Measurements from ENCODE around the gene TCTA. TPM values are rescaled to one million over a fixed set of nuclear protein-coding genes. Genes with fewer than 3 reads are reported as not detected.
A peak's percentile ranks its signal among the peaks of the same experiment; 100 is the strongest.

The TCTA gene
- total RNA-seq, 2 experiments from 2014 or later = 27.7 to 28.0 TPM

DNA sequence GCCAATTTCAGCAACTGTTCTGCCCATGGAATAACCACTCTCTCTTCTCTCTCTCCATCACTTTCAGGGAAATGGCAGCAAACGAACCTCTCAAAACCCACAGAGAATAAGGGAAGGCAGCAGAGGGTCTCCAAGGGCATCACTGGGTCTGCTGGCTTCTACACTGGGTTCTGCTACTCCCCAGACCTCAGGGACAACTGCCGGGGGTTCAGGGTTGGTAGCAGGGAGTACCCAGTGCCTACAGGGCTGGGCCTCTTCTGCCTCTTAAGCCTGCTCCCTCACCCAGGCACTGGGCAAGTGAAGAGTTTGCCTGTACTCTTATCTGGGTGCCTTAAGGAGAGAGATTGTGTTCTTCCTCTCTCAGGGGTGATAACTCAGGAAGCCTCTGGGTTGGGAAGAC is 2.5 kb downstream of the TCTA start:
- Mint-ChIP-seq H3K36me3 (peaks cover 41% of the 10 kb centered on the region), H3K27me3 (no peaks in the 10 kb centered on the region), H3K4me3 (no peak overlapping the region), H3K4me1 (peaks cover 59% of the 10 kb centered on the region), H3K9me3 (ENCODE audit: low read depth) (no peaks in the 10 kb centered on the region), H3K27ac (peak overlapping the region; percentile 97)
- CTCF ChIA-PET = interaction anchor here (0.7 to 4.2 kb wide), 6 partner anchors 14 to 75 kb away, joined by 4 to 43 read pairs (median 16); partner anchors contain the start of genes NICN1 and USP4
- no peak for ATAC-seq
- no peak for DNase-seq

DNA sequence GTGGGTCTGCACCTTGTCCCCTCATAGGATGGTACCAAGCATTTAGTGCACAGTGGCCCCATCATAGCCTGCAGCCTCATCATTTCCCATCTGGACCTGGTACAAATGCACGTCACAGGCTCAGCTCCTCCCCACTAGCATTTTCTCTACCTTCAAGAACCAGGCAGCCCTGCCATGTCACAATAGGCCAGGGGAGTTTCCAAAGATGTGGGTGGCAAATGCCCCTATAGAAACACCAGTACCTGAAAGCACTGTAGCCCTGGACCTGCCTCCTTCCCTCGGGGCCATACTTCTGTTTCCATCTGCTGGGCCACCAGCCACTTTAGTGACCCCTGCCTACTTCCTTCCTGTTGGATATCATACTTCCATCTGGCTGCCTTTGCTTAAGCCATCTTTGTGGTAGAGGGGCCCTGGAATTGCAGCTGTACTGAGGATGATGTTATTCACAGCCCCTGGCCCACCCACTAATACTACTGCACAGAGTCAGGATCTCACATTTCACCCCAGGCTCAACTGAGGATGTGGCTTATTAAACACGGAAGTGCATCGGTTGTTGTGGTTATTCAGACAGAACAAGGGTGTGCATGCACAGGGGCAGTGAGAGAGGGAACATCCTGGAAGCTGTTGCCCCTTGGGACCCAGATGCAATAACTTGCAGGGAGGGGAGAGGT is 3.8 kb downstream of the TCTA start:
- Mint-ChIP-seq H3K27me3 (no peaks in the 10 kb centered on the region), H3K4me3 (peak overlapping the region; percentile 54), H3K9me3 (ENCODE audit: low read depth) (no peaks in the 10 kb centered on the region), H3K36me3 (peaks cover 35% of the 10 kb centered on the region), H3K27ac (peak overlapping the region; percentile 97), H3K4me1 (peaks cover 58% of the 10 kb centered on the region)
- DNase-seq (peak; percentile 86), ATAC-seq (peak; percentile 20)
- CTCF ChIA-PET = interaction anchor here (0.6 to 4.2 kb wide), 19 partner anchors 8 to 256 kb away, joined by 3 to 43 read pairs (median 4); partner anchors contain the start of genes KLHDC8B, NICN1 and USP4

DNA sequence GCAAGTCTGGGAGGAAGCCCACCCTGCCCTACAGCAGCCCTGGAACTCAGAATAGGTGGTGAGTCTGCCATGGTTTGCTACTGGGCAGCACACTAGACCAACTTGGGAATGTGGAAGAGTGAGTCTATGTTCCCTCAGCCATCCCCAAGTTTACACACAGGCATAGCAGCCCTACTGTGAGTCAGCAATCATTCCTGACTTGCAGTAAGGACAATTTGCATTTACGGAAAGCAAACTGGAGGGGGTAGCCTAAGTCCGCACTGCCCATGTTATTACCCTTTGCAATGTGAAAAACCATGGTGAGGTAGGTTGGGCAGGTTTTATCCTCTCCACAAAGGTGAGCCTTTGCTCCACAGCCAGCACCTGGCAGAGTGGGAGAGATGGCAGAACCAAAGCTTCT is 4.6 kb downstream of the TCTA start:
- no peak for ATAC-seq
- Mint-ChIP-seq H3K4me3 (peak overlapping the region; percentile 54), H3K36me3 (peaks cover 37% of the 10 kb centered on the region), H3K9me3 (ENCODE audit: low read depth) (no peaks in the 10 kb centered on the region), H3K4me1 (peaks cover 66% of the 10 kb centered on the region), H3K27me3 (no peaks in the 10 kb centered on the region), H3K27ac (peak overlapping the region; percentile 97)
- DNase-seq = no peak
- CTCF ChIA-PET = interaction anchor here (0.7 to 4.2 kb wide), 11 partner anchors 9 to 255 kb away, joined by 3 to 43 read pairs (median 4); partner anchors contain the start of gene NICN1

DNA sequence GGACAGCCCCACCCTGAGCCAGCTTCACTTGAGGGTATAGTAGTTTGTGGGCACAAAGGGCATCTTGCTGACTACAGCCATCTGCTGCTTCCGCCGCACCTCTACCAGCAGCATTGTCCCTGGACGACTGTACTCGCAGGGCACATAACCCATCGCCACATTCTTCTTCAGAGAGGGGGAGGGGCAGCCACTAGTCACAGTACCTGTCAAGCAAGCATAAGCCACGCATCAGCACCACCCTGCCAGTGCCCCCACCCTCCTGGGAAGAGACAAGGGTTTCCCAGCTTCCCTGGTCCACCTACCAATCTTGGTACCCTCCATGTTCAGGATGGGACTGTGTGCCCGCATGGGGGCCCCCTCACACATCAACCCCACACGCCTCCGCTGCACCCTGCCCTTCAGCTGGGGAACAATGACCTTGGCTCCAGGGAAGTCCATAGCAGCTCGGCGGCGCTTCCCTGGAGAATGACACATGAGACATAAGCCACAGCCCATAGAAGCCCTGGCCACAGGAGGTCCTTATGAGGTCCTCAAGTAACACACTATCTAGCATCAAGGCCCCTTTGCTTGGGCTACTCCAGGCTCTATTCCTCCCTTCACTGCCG is 5.4 kb downstream of the TCTA start:
- no peak for ATAC-seq
- Mint-ChIP-seq H3K27me3 (no peaks in the 10 kb centered on the region), H3K4me3 (no peak overlapping the region), H3K36me3 (peaks cover 36% of the 10 kb centered on the region), H3K4me1 (peaks cover 68% of the 10 kb centered on the region), H3K9me3 (ENCODE audit: low read depth) (no peaks in the 10 kb centered on the region), H3K27ac (peak overlapping the region; percentile 51)
- CTCF ChIA-PET = interaction anchor here (1.8 to 2.9 kb wide), 3 partner anchors 8 to 31 kb away, joined by 4 to 32 read pairs (median 11); no protein-coding TSS in a partner anchor
- no peak for DNase-seq

DNA sequence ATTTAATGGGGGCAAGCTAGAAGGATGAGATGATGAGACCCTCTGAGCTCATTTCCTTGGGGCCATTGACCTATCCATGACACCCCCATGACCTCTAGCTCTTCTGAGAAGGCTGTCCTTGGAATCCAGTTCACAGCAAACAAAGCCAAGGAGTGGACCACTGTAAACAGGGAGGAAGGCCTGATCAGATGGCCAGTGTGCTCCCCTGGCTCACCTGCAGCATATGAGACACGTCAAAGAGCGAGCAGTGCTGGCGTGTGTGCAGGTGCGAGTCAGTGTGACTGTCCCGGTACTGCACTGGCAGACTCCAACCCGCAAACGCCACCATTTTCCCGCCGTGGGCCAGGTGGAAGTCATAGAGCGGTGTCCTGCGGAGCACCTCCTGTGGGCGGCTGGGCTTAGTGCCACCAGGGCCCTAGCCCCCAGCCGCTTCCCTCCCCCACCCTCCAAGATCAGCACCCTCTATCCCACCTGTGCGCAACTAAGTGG is 9.7 kb downstream of the TCTA start:
- peaks cover 50% of the 10 kb centered on the region for H3K4me1 Mint-ChIP-seq
- CTCF ChIA-PET = interaction anchor here (2.9 kb wide), 1 partner anchor 27 kb away, joined by 10 read pairs; no protein-coding TSS in a partner anchor
- no peak overlapping the region for H3K4me3 Mint-ChIP-seq
- H3K27me3 Mint-ChIP-seq = no peaks in the 10 kb centered on the region
- ATAC-seq (no peak), DNase-seq (no peak)
- no peaks in the 10 kb centered on the region for H3K9me3 Mint-ChIP-seq (ENCODE audit: low read depth)
- no peak overlapping the region for H3K27ac Mint-ChIP-seq
- peaks cover 36% of the 10 kb centered on the region for H3K36me3 Mint-ChIP-seq

- no peaks in the 10 kb centered on the region for H3K9me3 Mint-ChIP-seq (ENCODE audit: low read depth)
- no peak within 1 kb of the TSS for H3K27ac Mint-ChIP-seq
- no peak for DNase-seq
- peaks cover 44% of the 10 kb centered on the region for H3K4me1 Mint-ChIP-seq
- H3K4me3 Mint-ChIP-seq = no peak within 1 kb of the TSS
- peaks cover 34% of the 10 kb centered on the region for H3K36me3 Mint-ChIP-seq
- ATAC-seq = no peak
- CTCF ChIA-PET = interaction anchor here (2.9 kb wide), 1 partner anchor 27 kb away, joined by 10 read pairs; no protein-coding TSS in a partner anchor
- H3K27me3 Mint-ChIP-seq = no peaks in the 10 kb centered on the region
Measured at GRCh38 chr3:49422379-49423248, 10.4 kb downstream of the TCTA start, which contains the start of gene AMT. Gene AMT, minus strand, starts transcription at chr3:49422473. Its CDS starts 23 bp downstream, at chr3:49422450.

- no peak for DNase-seq
- Mint-ChIP-seq H3K4me3 (no peak overlapping the region), H3K36me3 (peaks cover 31% of the 10 kb centered on the region), H3K9me3 (ENCODE audit: low read depth) (no peaks in the 10 kb centered on the region), H3K27ac (peak overlapping the region; percentile 20), H3K27me3 (no peaks in the 10 kb centered on the region), H3K4me1 (peaks cover 50% of the 10 kb centered on the region)
- CTCF ChIA-PET = interaction anchor here (1.8 kb wide), 1 partner anchor 9 kb away, joined by 11 read pairs; no protein-coding TSS in a partner anchor
- ATAC-seq = no peak
Measured at GRCh38 chr3:49424816-49425215, 12.6 kb downstream of the TCTA start.

GRCh38 chr3:49427586-49427985 is 15.4 kb downstream of the TCTA start:
- Mint-ChIP-seq H3K4me3 (peak overlapping the region; percentile 81), H3K27ac (peak overlapping the region; percentile 65)

GRCh38 chr3:49428752-49429080 is 16.5 kb downstream of the TCTA start:
- peak overlapping the region; percentile 81 for H3K4me3 Mint-ChIP-seq
- DNase-seq = no peak
- H3K4me1 Mint-ChIP-seq = peaks cover 30% of the 10 kb centered on the region
- H3K27me3 Mint-ChIP-seq = no peaks in the 10 kb centered on the region
- peak; percentile 9 for ATAC-seq
- H3K9me3 Mint-ChIP-seq (ENCODE audit: low read depth) = no peaks in the 10 kb centered on the region
- CTCF ChIA-PET = interaction anchor here (0.8 to 2.1 kb wide), 12 partner anchors 10 to 243 kb away, joined by 3 to 13 read pairs (median 4); partner anchors contain the start of genes RHOA, TCTA and USP4
- H3K36me3 Mint-ChIP-seq = peaks cover 16% of the 10 kb centered on the region
- peak overlapping the region; percentile 93 for H3K27ac Mint-ChIP-seq

More at GRCh38 chr3:49427586-49427985, 15.4 kb downstream of the TCTA start:
- no peaks in the 10 kb centered on the region for H3K27me3 Mint-ChIP-seq
- DNase-seq = no peak
- CTCF ChIA-PET = interaction anchor here (1.2 kb wide), 1 partner anchor 11 kb away, joined by 3 read pairs; no protein-coding TSS in a partner anchor
- H3K36me3 Mint-ChIP-seq = peaks cover 22% of the 10 kb centered on the region
- no peaks in the 10 kb centered on the region for H3K9me3 Mint-ChIP-seq (ENCODE audit: low read depth)
- H3K4me1 Mint-ChIP-seq = peaks cover 37% of the 10 kb centered on the region
- no peak for ATAC-seq

- ATAC-seq = no peak
- Mint-ChIP-seq H3K36me3 (no peaks in the 10 kb centered on the region), H3K4me3 (no peak overlapping the region), H3K9me3 (ENCODE audit: low read depth) (no peaks in the 10 kb centered on the region), H3K27ac (no peak overlapping the region), H3K4me1 (peaks cover 6% of the 10 kb centered on the region), H3K27me3 (no peaks in the 10 kb centered on the region)
- DNase-seq = no peak
- CTCF ChIA-PET = interaction anchor here (1.1 kb wide), 1 partner anchor 16 kb away, joined by 3 read pairs; no protein-coding TSS in a partner anchor
Measured at GRCh38 chr3:49434731-49435130, 22.5 kb downstream of the TCTA start.

GRCh38 chr3:49445391-49445790 is 33.2 kb downstream of the TCTA start:
- no peaks in the 10 kb centered on the region for H3K9me3 Mint-ChIP-seq (ENCODE audit: low read depth)
- DNase-seq = no peak
- no peak for ATAC-seq
- H3K36me3 Mint-ChIP-seq = no peaks in the 10 kb centered on the region
- H3K27me3 Mint-ChIP-seq = no peaks in the 10 kb centered on the region
- H3K4me1 Mint-ChIP-seq = peaks cover 19% of the 10 kb centered on the region
- CTCF ChIA-PET = interaction anchor here (1.4 to 3.0 kb wide), 4 partner anchors 9 to 106 kb away, joined by 5 to 32 read pairs (median 16); partner anchors contain the start of genes RHOA, TCTA and USP4
- no peak overlapping the region for H3K4me3 Mint-ChIP-seq
- H3K27ac Mint-ChIP-seq = peak overlapping the region; percentile 24

GRCh38 chr3:49453621-49454020 is 41.4 kb downstream of the TCTA start:
- DNase-seq = no peak
- Mint-ChIP-seq H3K4me3 (no peak overlapping the region), H3K36me3 (no peaks in the 10 kb centered on the region), H3K9me3 (ENCODE audit: low read depth) (no peaks in the 10 kb centered on the region), H3K4me1 (peaks cover 6% of the 10 kb centered on the region), H3K27me3 (no peaks in the 10 kb centered on the region), H3K27ac (no peak overlapping the region)
- ATAC-seq = no peak
- CTCF ChIA-PET = interaction anchor here (1.1 to 2.5 kb wide), 3 partner anchors 9 to 283 kb away, joined by 5 to 11 read pairs (median 7); partner anchors contain the start of genes KLHDC8B and USP4
